ENCODE results near the gene GPAT3. TPM values are rescaled to one million over a fixed set of nuclear protein-coding genes. Genes with fewer than 3 reads are reported as not detected.
"Not testable (repeated sequence)": the region's sequence is repeated elsewhere in the genome, so short reads cannot be mapped to it uniquely, and the experiment has no call there.

GPAT3 gene
- polyA plus RNA-seq, 6 donors from 2014 or later = 0.53 TPM; not detected in 5

DNA sequence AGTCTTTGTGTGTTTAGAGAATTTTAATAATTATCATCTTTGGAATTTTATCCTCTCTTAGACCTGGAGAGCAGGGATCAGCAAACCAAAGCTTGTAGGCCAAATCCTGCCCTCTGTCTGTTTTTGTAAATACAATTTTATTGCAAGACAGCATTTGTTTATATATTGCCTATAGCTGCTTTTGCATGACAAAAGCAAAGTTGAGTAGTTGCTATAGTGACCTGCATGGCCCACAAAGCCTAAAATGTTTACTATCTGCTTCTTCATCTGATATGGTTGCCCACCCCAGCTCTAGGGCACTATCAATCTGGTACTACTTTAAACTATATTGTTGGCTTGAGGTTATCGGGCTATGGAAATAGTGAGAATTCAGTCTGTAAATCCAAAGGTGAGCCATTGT lies 80.3 kb downstream of the GPAT3 start:
- Mint-ChIP-seq H3K27me3 (peaks cover 39 to 50% (median 48%) of the 10 kb centered on the region in 3 donors), H3K27ac (no peak overlapping the region), H3K4me3 (no peak overlapping the region), H3K36me3 (peaks cover 28 to 33% of the 10 kb centered on the region in 2 donors), H3K9me3 (peaks cover 11 to 50% (median 44%) of the 10 kb centered on the region in 7 donors), H3K4me1 (peaks cover 0 to 6% (median 0%) of the 10 kb centered on the region in 3 donors)
- ATAC-seq (ENCODE audit: low read depth in 2 of 2) (no peak), DNase-seq (no peak)

- H3K4me1 Mint-ChIP-seq = peaks cover 0 to 6% (median 0%) of the 10 kb centered on the region in 3 donors
- H3K9me3 Mint-ChIP-seq = peaks cover 17 to 50% (median 42%) of the 10 kb centered on the region in 7 donors
- H3K4me3 Mint-ChIP-seq = peak overlapping the region in 1 of 8 donors; percentile 16
- DNase-seq = no peak
- no peak overlapping the region for H3K27ac Mint-ChIP-seq
- H3K36me3 Mint-ChIP-seq = peaks cover 35 to 39% of the 10 kb centered on the region in 2 donors
- H3K27me3 Mint-ChIP-seq = peaks cover 44 to 53% (median 51%) of the 10 kb centered on the region in 3 donors
- no peak for ATAC-seq (ENCODE audit: low read depth in 2 of 2)
Observed at GRCh38 chr4:83617371-83618035, 81.6 kb downstream of the GPAT3 start.

- H3K4me1 Mint-ChIP-seq = peaks cover 0 to 6% (median 0%) of the 10 kb centered on the region in 3 donors
- peaks cover 29 to 34% of the 10 kb centered on the region in 2 donors for H3K36me3 Mint-ChIP-seq
- peaks cover 13 to 50% (median 41%) of the 10 kb centered on the region in 7 donors for H3K9me3 Mint-ChIP-seq
- DNase-seq = no peak
- H3K4me3 Mint-ChIP-seq = no peak overlapping the region
- no peak for ATAC-seq (ENCODE audit: low read depth in 2 of 2)
- H3K27me3 Mint-ChIP-seq = peaks cover 39 to 46% (median 43%) of the 10 kb centered on the region in 3 donors
- H3K27ac Mint-ChIP-seq = no peak overlapping the region
Observed at GRCh38 chr4:83618431-83618830, 82.5 kb downstream of the GPAT3 start.

- no peak for DNase-seq
- Mint-ChIP-seq H3K4me3 (no peak overlapping the region), H3K4me1 (peaks cover 0 to 6% (median 0%) of the 10 kb centered on the region in 3 donors), H3K27ac (no peak overlapping the region), H3K9me3 (peaks cover 10 to 47% (median 36%) of the 10 kb centered on the region in 7 donors), H3K36me3 (peaks cover 22 to 27% of the 10 kb centered on the region in 2 donors), H3K27me3 (peaks cover 36 to 41% (median 41%) of the 10 kb centered on the region in 3 donors)
- ATAC-seq (ENCODE audit: low read depth in 2 of 2) = no peak
Observed at GRCh38 chr4:83618991-83619645, 83.2 kb downstream of the GPAT3 start.

GRCh38 chr4:83622127-83622526 lies 86.2 kb downstream of the GPAT3 start:
- ATAC-seq (ENCODE audit: low read depth in 2 of 2); DNase-seq; H3K4me1 Mint-ChIP-seq; H3K4me3 Mint-ChIP-seq; H3K27ac Mint-ChIP-seq: not testable (repeated sequence)
- Mint-ChIP-seq H3K36me3 (peaks cover 17 to 20% of the 10 kb centered on the region in 2 donors), H3K9me3 (peaks cover 7 to 47% (median 27%) of the 10 kb centered on the region in 7 donors), H3K27me3 (peaks cover 36 to 50% (median 46%) of the 10 kb centered on the region in 3 donors)

GRCh38 chr4:83625821-83626220 lies 89.9 kb downstream of the GPAT3 start:
- no peak overlapping the region for H3K27ac Mint-ChIP-seq
- DNase-seq = no peak
- H3K9me3 Mint-ChIP-seq = peaks cover 7 to 38% (median 27%) of the 10 kb centered on the region in 7 donors
- H3K36me3 Mint-ChIP-seq = peaks cover 12 to 18% of the 10 kb centered on the region in 2 donors
- H3K4me3 Mint-ChIP-seq = no peak overlapping the region
- H3K4me1 Mint-ChIP-seq = no peaks in the 10 kb centered on the region
- no peak for ATAC-seq (ENCODE audit: low read depth in 2 of 2)
- peaks cover 14 to 37% (median 19%) of the 10 kb centered on the region in 3 donors for H3K27me3 Mint-ChIP-seq

DNA sequence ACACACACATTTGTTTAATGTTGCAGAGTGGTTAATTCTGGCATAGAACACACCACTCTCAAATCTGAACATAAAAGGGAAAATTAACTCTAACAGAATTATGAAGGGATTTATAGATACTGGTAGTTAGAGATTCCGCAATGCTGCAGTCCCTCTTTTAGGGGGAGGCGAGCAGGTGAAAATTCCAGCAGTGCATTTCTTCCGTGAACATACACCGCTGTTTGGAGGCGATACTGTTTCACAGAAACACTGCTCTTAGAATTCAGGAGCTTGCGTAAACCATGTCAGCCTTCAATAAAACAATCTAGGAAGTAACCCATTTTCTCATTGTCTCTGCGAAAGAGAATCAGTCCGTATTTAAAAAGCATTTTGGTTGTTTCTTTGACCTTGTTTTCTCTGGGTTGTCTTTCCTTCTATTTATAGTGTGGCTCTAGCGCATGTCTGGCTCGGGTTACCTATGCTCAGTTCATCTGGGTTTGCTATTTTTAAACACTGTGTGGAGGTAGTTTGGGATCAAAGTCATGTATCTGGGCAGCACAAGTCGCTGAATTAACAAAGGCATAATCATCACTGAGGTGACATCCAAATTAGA lies 90.4 kb downstream of the GPAT3 start:
- Mint-ChIP-seq H3K36me3 (peaks cover 8 to 13% of the 10 kb centered on the region in 2 donors), H3K27me3 (peaks cover 11 to 32% (median 13%) of the 10 kb centered on the region in 3 donors), H3K4me1 (no peaks in the 10 kb centered on the region), H3K4me3 (no peak overlapping the region), H3K9me3 (peaks cover 7 to 33% (median 21%) of the 10 kb centered on the region in 7 donors), H3K27ac (no peak overlapping the region)
- no peak for ATAC-seq (ENCODE audit: low read depth in 2 of 2)
- no peak for DNase-seq

DNA sequence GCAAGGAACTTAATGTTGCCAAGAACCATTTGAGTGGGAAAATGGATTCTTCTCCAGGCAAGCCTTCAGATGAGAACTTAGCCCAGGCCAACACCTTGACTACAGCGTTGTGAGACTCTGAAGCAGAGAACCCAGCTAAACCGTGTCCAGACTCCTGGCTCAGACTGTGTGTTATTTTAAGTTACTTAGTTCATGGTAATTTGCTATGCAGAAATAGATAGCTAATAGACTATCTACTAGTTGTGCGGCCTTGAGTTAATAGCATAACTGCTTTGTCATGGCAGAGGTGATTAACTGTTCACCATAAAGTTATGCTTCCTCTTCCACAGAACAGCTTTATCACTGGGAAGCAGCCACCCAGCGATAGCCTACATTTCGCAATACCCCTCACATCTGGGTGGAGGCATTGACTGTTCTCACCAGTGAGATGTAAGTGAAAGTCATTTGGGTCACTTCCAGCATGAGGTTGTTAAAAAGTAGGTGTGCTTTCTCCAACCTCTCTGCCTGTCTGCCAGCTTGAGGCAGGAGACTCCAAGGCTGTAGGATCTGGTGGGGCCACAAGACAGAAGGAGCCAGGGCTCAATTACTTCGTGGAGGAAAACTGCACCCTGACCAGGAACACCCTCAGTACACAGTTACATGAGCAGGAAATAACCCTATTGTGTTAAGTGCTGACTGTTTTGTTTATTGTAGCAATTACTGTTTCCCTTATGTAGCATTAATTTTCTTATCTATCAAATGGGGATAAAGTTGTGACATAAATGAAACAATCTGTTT lies 94.2 kb downstream of the GPAT3 start:
- no peak overlapping the region for H3K27ac Mint-ChIP-seq
- H3K27me3 Mint-ChIP-seq = peaks cover 9 to 20% (median 11%) of the 10 kb centered on the region in 3 donors

GRCh38 chr4:83631066-83631465 lies 95.2 kb downstream of the GPAT3 start:
- H3K4me1 Mint-ChIP-seq = no peaks in the 10 kb centered on the region
- no peak overlapping the region for H3K4me3 Mint-ChIP-seq
- ATAC-seq (ENCODE audit: low read depth in 2 of 2) (no peak), DNase-seq (no peak)
- no peaks in the 10 kb centered on the region for H3K36me3 Mint-ChIP-seq
- H3K9me3 Mint-ChIP-seq = no peaks in the 10 kb centered on the region
- H3K27ac Mint-ChIP-seq = no peak overlapping the region
- peaks cover 9 to 18% (median 10%) of the 10 kb centered on the region in 3 donors for H3K27me3 Mint-ChIP-seq

More for the DNA sequence above, 94.2 kb downstream of the GPAT3 start:
- Mint-ChIP-seq H3K36me3 (no peaks in the 10 kb centered on the region), H3K9me3 (peaks cover 0 to 2% (median 0%) of the 10 kb centered on the region in 7 donors), H3K4me1 (no peaks in the 10 kb centered on the region), H3K4me3 (no peak overlapping the region)
- DNase-seq = no peak
- no peak for ATAC-seq (ENCODE audit: low read depth in 2 of 2)

GRCh38 chr4:83636930-83637329 lies 101.0 kb downstream of the GPAT3 start:
- Mint-ChIP-seq H3K27me3 (peaks cover 10 to 15% (median 11%) of the 10 kb centered on the region in 3 donors), H3K4me1 (no peaks in the 10 kb centered on the region), H3K27ac (no peak overlapping the region), H3K9me3 (no peaks in the 10 kb centered on the region), H3K4me3 (no peak overlapping the region), H3K36me3 (no peaks in the 10 kb centered on the region)
- ATAC-seq (ENCODE audit: low read depth in 2 of 2) (no peak), DNase-seq (no peak)

GRCh38 chr4:83639849-83640493 lies 104.1 kb downstream of the GPAT3 start:
- no peaks in the 10 kb centered on the region for H3K36me3 Mint-ChIP-seq
- DNase-seq = peak; percentile 51

DNA sequence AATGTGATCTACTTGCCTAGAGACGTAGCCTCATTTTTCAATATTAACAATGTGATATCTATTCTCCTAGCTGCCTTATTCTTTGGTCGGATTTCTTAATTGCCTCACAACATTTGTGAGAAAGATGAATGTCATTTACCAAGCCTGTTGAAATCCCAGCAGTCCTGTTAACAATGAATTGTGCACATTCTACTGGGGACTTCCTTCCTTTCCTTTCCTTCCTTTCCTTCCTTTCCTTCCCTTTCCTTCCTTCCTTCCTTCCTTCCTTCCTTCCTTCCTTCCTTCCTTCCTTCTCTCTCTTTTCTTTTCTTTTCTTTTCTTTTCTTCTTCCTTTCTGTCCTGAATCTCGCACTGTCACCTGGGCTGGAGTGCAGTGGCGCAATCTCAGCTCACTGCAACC lies 107.1 kb downstream of the GPAT3 start:
- Mint-ChIP-seq H3K27me3 (peaks cover 14 to 34% (median 28%) of the 10 kb centered on the region in 3 donors), H3K4me1 (peaks cover 0 to 5% (median 4%) of the 10 kb centered on the region in 3 donors), H3K9me3 (no peaks in the 10 kb centered on the region)

More at GRCh38 chr4:83639849-83640493, 104.1 kb downstream of the GPAT3 start:
- Mint-ChIP-seq H3K9me3 (no peaks in the 10 kb centered on the region), H3K27me3 (peaks cover 10 to 26% (median 14%) of the 10 kb centered on the region in 3 donors), H3K4me3 (no peak overlapping the region), H3K4me1 (peaks cover 0 to 5% (median 4%) of the 10 kb centered on the region in 3 donors), H3K27ac (no peak overlapping the region)
- ATAC-seq (ENCODE audit: low read depth in 2 of 2) = peak; percentile 49 to 57

More for the DNA sequence above, 107.1 kb downstream of the GPAT3 start:
- ATAC-seq (ENCODE audit: low read depth in 2 of 2) (no peak), DNase-seq (no peak)
- Mint-ChIP-seq H3K4me3 (no peak overlapping the region), H3K27ac (no peak overlapping the region), H3K36me3 (no peaks in the 10 kb centered on the region)
